Thymus (tissue), 11 donors: ENCODE measurements around the gene RCAN1. TPM values are rescaled to one million over a fixed set of nuclear protein-coding genes. Genes with fewer than 3 reads are reported as not detected.

Experiments used
- DNase-seq, 9 donors: peaks; one replicate each; pipeline ENCODE4 v3.0.0-alpha.2; 2013; ENCODE audit warnings: low spot score in 9 of 9, low read depth in 6 of 9, missing footprints in 1 of 9
- H3K27ac ChIP-seq, 2 donors: one replicate each; pipeline ENCODE4 v1.5.1; 2013; ENCODE audit warnings: control low read depth in 1 of 2, low read depth in 1 of 2, low read length in 1 of 2, mild to moderate bottlenecking in 1 of 2, moderate library complexity in 1 of 2
- H3K27me3 ChIP-seq, 2 donors: one replicate each; pipeline ENCODE4 v1.5.1; 2013; ENCODE audit warnings: low read length in 1 of 2; ENCODE audit not compliant: control insufficient read depth in 2 of 2, insufficient read depth in 1 of 2
- H3K36me3 ChIP-seq, 2 donors: one replicate each; pipeline ENCODE4 v1.5.1; 2013; ENCODE audit warnings: low read length in 1 of 2, mild to moderate bottlenecking in 1 of 2, moderate library complexity in 1 of 2; ENCODE audit not compliant: control insufficient read depth in 2 of 2, insufficient read depth in 2 of 2
- H3K4me1 ChIP-seq, 2 donors: one replicate each; pipeline ENCODE4 v1.5.1; 2013; ENCODE audit warnings: low read length in 2 of 2; ENCODE audit not compliant: control insufficient read depth in 2 of 2, insufficient read depth in 2 of 2
- H3K4me3 ChIP-seq, 2 donors: one replicate each; pipeline ENCODE4 v1.5.1; 2013; ENCODE audit warnings: low read length in 2 of 2, control low read depth in 1 of 2, mild to moderate bottlenecking in 1 of 2
- H3K9me3 ChIP-seq, 2 donors: one replicate each; pipeline ENCODE4 v1.5.1; 2013; ENCODE audit warnings: low read length in 1 of 2, mild to moderate bottlenecking in 1 of 2; ENCODE audit not compliant: control insufficient read depth in 2 of 2, insufficient read depth in 1 of 2
- WGBS: extraction: QIAGEN DNeasy Blood & Tissue Kit; methylation state at CpG from one replicate; pipeline ENCODE4 v1.1.7; 2013; 5-methylcytosine and 5-hydroxymethylcytosine counted together
- polyA plus RNA-seq: library from polyadenylated mRNA; stranded (reverse); fragments of 200-250 nt; gene quantifications from one replicate; pipeline ENCODE4 v1.2.3, GENCODE V29; 2013
- total RNA-seq: library from RNA; stranded (reverse); fragments of 120-200 nt; gene quantifications from one replicate; pipeline ENCODE4 v1.2.4, GENCODE V29; 2013
- donor health status: healthy.

RCAN1 gene
- total and polyA plus RNA-seq, 2 donors, result 37.9 to 41.7 TPM

GRCh38 chr21:34548781-34549376 lies 66.0 kb downstream of the RCAN1 start:
- Histone ChIP-seq H3K4me1 (peaks cover 0 to 7% of the 10 kb centered on the region in 2 donors), H3K27me3 (no peaks in the 10 kb centered on the region), H3K27ac (no peak overlapping the region), H3K36me3 (peaks cover 0 to 7% of the 10 kb centered on the region in 2 donors), H3K4me3 (no peak overlapping the region), H3K9me3 (peaks cover 2 to 7% of the 10 kb centered on the region in 2 donors)
- WGBS, result 96% methylated on average over 11 of the region's 11 CpGs
- DNase-seq, result no peak

- H3K9me3 ChIP-seq, result peaks cover 2 to 11% of the 10 kb centered on the region in 2 donors
- H3K27ac ChIP-seq, result no peak overlapping the region
- no peak for DNase-seq
- peaks cover 0 to 9% of the 10 kb centered on the region in 2 donors for H3K36me3 ChIP-seq
- 94% methylated on average over 6 of the region's 6 CpGs for WGBS
- peaks cover 0 to 7% of the 10 kb centered on the region in 2 donors for H3K4me1 ChIP-seq
- H3K4me3 ChIP-seq, result no peak overlapping the region
- H3K27me3 ChIP-seq, result no peaks in the 10 kb centered on the region
These were observed 68.4 kb downstream of the RCAN1 start for GRCh38 chr21:34546542-34546941.

DNA sequence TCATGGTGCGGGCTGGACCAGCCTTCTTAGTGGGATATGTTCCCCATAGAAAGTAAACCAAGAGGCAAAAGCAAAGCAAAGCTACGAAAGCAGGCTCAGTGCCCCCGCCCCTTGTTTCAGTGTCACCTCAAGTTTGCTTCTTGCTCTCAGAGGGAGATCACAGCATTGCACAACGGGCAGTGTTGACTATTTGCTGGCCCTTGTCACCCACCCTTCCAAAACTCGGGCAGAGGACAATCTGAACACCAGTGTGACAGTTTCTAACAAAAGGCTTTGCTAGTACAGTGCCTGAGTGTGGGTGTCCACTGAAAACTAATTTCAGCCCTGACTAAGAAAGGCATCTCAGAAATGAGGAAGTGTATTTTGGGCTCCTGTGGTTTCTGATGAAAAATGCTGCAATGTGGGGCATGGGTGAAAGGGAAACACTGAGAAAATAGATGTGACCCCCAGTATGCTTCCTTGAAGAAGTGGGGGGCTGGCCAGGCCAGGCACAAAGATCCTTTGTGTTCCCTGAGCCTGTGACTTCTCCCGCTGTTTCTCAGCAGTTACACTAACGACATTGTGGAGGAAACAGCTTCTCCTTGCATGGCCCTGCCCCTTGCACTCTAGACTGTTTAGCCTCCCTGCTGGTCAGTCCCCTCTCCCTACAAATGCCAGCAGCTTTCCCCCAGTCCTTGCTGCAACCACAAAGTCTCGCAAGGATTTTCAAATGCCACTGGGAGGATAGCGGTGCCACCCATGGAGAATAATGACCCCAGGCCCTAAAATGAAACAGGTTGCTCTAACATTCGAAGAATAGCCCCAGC lies 69.6 kb downstream of the RCAN1 start:
- H3K27ac ChIP-seq, result peak overlapping the region; percentile 0 to 2
- peaks cover 2 to 11% of the 10 kb centered on the region in 2 donors for H3K9me3 ChIP-seq
- 50% methylated on average over 10 of the region's 10 CpGs for WGBS
- H3K36me3 ChIP-seq, result peaks cover 0 to 9% of the 10 kb centered on the region in 2 donors
- H3K27me3 ChIP-seq, result no peaks in the 10 kb centered on the region
- no peak overlapping the region for H3K4me3 ChIP-seq
- peaks cover 0 to 7% of the 10 kb centered on the region in 2 donors for H3K4me1 ChIP-seq
- peak in 1 of 9 donors; percentile 27 for DNase-seq

DNA sequence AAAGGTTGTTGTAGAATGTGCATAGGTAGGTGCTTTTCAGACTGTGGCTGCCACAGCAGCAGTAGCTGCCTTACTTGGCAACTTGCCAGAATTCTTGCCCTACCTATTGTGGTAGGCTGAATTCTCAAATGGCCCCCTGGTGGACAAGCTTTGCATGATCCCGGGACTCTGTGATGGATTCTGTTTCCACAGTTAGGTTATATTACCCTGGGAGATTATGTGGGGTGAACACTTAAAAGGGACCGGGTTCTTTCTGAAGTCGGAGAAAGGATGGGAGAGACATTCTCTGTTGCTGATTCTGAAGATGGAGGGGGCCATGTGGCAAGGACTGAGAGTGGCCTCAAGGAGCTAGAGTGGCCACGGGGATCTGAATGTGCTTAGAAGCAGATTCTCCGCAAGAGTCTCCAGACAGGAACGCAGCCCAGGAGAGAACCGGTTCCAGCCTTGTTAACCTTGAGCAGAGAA lies 70.8 kb downstream of the RCAN1 start:
- peak in 2 of 9 donors; percentile 16 to 38 for DNase-seq
- Histone ChIP-seq H3K9me3 (peaks cover 2 to 11% of the 10 kb centered on the region in 2 donors), H3K4me1 (peaks cover 0 to 7% of the 10 kb centered on the region in 2 donors), H3K36me3 (peaks cover 0 to 9% of the 10 kb centered on the region in 2 donors), H3K27me3 (no peaks in the 10 kb centered on the region), H3K27ac (no peak overlapping the region), H3K4me3 (no peak overlapping the region)
- WGBS, result 99% methylated on average over 7 of the region's 7 CpGs

DNA sequence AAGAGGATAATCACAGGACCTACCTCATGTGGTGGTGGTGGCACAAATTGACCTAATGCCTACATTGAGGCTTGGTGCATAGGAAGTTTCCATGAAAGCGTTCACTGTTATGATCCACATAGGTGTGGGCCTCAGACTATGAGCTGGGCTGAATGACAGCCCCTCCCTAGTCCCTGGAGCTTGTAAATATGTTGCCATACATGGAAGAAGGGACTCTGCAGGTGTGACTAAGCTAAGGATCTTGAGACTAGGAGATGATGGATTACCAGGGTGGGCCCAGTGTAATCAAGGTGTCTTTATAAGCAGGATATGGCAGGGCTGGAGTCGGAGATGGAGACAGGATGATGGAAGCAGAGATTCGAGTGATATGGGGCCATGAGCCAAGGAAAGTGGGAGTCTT lies 71.9 kb downstream of the RCAN1 start:
- Histone ChIP-seq H3K36me3 (peaks cover 0 to 9% of the 10 kb centered on the region in 2 donors), H3K27ac (no peak overlapping the region), H3K4me1 (peaks cover 0 to 7% of the 10 kb centered on the region in 2 donors), H3K4me3 (no peak overlapping the region), H3K27me3 (no peaks in the 10 kb centered on the region), H3K9me3 (peaks cover 2 to 11% of the 10 kb centered on the region in 2 donors)
- WGBS, result 83% methylated on average over 3 of the region's 3 CpGs
- no peak for DNase-seq

GRCh38 chr21:34540206-34540605 lies 74.7 kb downstream of the RCAN1 start:
- Histone ChIP-seq H3K4me3 (no peak overlapping the region), H3K27ac (no peak overlapping the region), H3K4me1 (peaks cover 0 to 2% of the 10 kb centered on the region in 2 donors), H3K27me3 (no peaks in the 10 kb centered on the region), H3K9me3 (peaks cover 2 to 11% of the 10 kb centered on the region in 2 donors), H3K36me3 (peaks cover 0 to 9% of the 10 kb centered on the region in 2 donors)
- WGBS, result 96% methylated on average over 5 of the region's 5 CpGs
- no peak for DNase-seq

DNA sequence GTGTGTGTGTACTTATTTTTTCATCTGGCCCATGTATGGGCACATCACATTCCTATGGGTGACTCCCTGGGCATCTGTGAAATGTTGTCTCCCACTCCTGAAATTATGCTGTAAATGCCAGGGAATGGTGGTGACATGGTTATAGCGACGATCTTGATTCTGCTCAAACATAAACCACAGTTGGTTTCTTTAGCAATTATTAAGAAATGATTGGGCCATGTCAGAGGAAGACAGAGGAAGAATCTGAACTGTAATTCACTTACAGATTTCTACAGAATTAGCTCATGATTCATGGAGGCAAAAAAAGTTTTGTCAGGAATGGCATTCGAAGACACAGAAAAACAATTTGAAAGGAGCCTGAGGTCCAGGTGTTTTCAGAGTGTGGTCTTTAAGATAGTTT lies 77.1 kb downstream of the RCAN1 start:
- Histone ChIP-seq H3K4me3 (no peak overlapping the region), H3K4me1 (no peaks in the 10 kb centered on the region), H3K27me3 (no peaks in the 10 kb centered on the region), H3K36me3 (peaks cover 0 to 8% of the 10 kb centered on the region in 2 donors), H3K27ac (no peak overlapping the region), H3K9me3 (peaks cover 0 to 3% of the 10 kb centered on the region in 2 donors)
- DNase-seq, result no peak
- WGBS, result 85% methylated on average over 3 of the region's 3 CpGs

GRCh38 chr21:34536820-34537219 lies 78.1 kb downstream of the RCAN1 start:
- Histone ChIP-seq H3K27me3 (no peaks in the 10 kb centered on the region), H3K4me3 (no peak overlapping the region), H3K4me1 (no peaks in the 10 kb centered on the region), H3K9me3 (no peaks in the 10 kb centered on the region), H3K27ac (no peak overlapping the region), H3K36me3 (peaks cover 0 to 4% of the 10 kb centered on the region in 2 donors)
- 91% methylated on average over 2 of the region's 2 CpGs for WGBS
- DNase-seq, result no peak

GRCh38 chr21:34536311-34536710 lies 78.6 kb downstream of the RCAN1 start:
- DNase-seq, result no peak
- WGBS, result 97% methylated on average over 8 of the region's 8 CpGs
- no peaks in the 10 kb centered on the region for H3K27me3 ChIP-seq
- no peak overlapping the region for H3K27ac ChIP-seq
- H3K9me3 ChIP-seq, result no peaks in the 10 kb centered on the region
- H3K4me1 ChIP-seq, result no peaks in the 10 kb centered on the region
- peaks cover 0 to 4% of the 10 kb centered on the region in 2 donors for H3K36me3 ChIP-seq
- no peak overlapping the region for H3K4me3 ChIP-seq
